CD14-positive monocyte (primary cell): ENCODE measurements around the gene PTPRE. TPM values are rescaled to one million over a fixed set of nuclear protein-coding genes. Genes with fewer than 3 reads are reported as not detected.
A peak's percentile ranks its signal among the peaks of the same experiment; 100 is the strongest.

Source experiments
- DNase-seq, 3 donors: peaks; one replicate each; pipeline ENCODE4 v3.0.0-alpha.2; 2011 to 2022
- H2AFZ ChIP-seq: 2 replicates; pipeline ENCODE4 v1.6.0; 2012; ENCODE audit warnings: mild to moderate bottlenecking, low read depth, low read length, inconsistent platforms; ENCODE audit not compliant: insufficient read depth, poor library complexity, severe bottlenecking
- H3K27ac ChIP-seq, 2 donors: 1 replicate in 1 of 2; 2 replicates in 1 of 2; pipeline ENCODE4 v1.5.1; 2012 to 2013; ENCODE audit warnings: low read length in 2 of 2, control low read depth in 1 of 2, inconsistent platforms in 1 of 2, low read depth in 1 of 2, mild to moderate bottlenecking in 1 of 2
- H3K27me3 ChIP-seq, 2 donors: one replicate each; pipeline versions ENCODE4 v1.6.0 to v1.6.1; 2011 to 2013; ENCODE audit warnings: low read length in 2 of 2; ENCODE audit not compliant: control insufficient read depth in 2 of 2, insufficient read depth in 2 of 2
- H3K36me3 ChIP-seq, 2 donors: replicated peaks in 1 of 2; 1 replicate in 1 of 2; 2 replicates in 1 of 2; pipeline versions ENCODE4 v1.5.1 to v1.6.1; 2012 to 2013; ENCODE audit warnings: low read length in 2 of 2, control low read depth in 1 of 2, inconsistent platforms in 1 of 2, mild to moderate bottlenecking in 1 of 2; ENCODE audit not compliant: insufficient read depth in 2 of 2, control insufficient read depth in 1 of 2
- H3K4me1 ChIP-seq, 2 donors: 1 replicate in 1 of 2; 2 replicates in 1 of 2; pipeline versions ENCODE4 v1.5.1 to v1.6.1; 2012 to 2013; ENCODE audit warnings: low read length in 2 of 2, control low read depth in 1 of 2, inconsistent platforms in 1 of 2, mild to moderate bottlenecking in 1 of 2, moderate library complexity in 1 of 2; ENCODE audit not compliant: insufficient read depth in 2 of 2, control insufficient read depth in 1 of 2
- H3K4me2 ChIP-seq: replicated peaks from 2 replicates; pipeline ENCODE3; 2012; ENCODE audit warnings: low read length, moderate library complexity, mild to moderate bottlenecking; ENCODE audit not compliant: poor library complexity, severe bottlenecking; ENCODE audit errors: extremely low read depth
- H3K4me3 ChIP-seq, 3 experiments: fragments of 200-600 bp in 1 of 3; sonication (generic) in 1 of 3; replicated peaks in 1 of 3; 1 replicate in 2 of 3; 2 replicates in 1 of 3; pipeline ENCODE4 v1.5.1; 2011 to 2013; ENCODE audit warnings: low read length in 3 of 3, mild to moderate bottlenecking in 3 of 3, control low read depth in 2 of 3, low read depth in 2 of 3, inconsistent platforms in 1 of 3, moderate library complexity in 1 of 3
- H3K79me2 ChIP-seq: 2 replicates; pipeline ENCODE4 v1.6.0; 2012; ENCODE audit warnings: mild to moderate bottlenecking, control low read depth, inconsistent platforms, low read length, moderate library complexity; ENCODE audit not compliant: insufficient read depth
- H3K9ac ChIP-seq: 2 replicates; pipeline ENCODE4 v1.6.0; 2017; ENCODE audit warnings: low read length, mild to moderate bottlenecking; ENCODE audit not compliant: insufficient read depth, poor library complexity, severe bottlenecking
- H3K9me3 ChIP-seq, 2 donors: replicated peaks in 1 of 2; 1 replicate in 1 of 2; 2 replicates in 1 of 2; pipeline versions ENCODE4 v1.5.1 to v1.6.1; 2012 to 2013; ENCODE audit warnings: low read length in 2 of 2, control low read depth in 1 of 2; ENCODE audit not compliant: control insufficient read depth in 1 of 2, insufficient read depth in 1 of 2
- H4K20me1 ChIP-seq: 2 replicates; pipeline ENCODE4 v1.6.0; 2012; ENCODE audit warnings: mild to moderate bottlenecking, low read length, control low read depth, moderate library complexity; ENCODE audit not compliant: insufficient read depth
- H3K27ac Mint-ChIP-seq, 7 donors: one replicate each; pipeline ENCODE4 v1.8.0; 2020; ENCODE audit warnings: mild to moderate bottlenecking in 7 of 7, mixed read lengths in 7 of 7, moderate library complexity in 6 of 7, inconsistent platforms in 2 of 7
- H3K27me3 Mint-ChIP-seq, 3 donors: one replicate each; pipeline ENCODE4 v1.8.0; 2021 to 2022; ENCODE audit warnings: low read depth in 3 of 3, mild to moderate bottlenecking in 3 of 3, mixed read lengths in 3 of 3, moderate library complexity in 3 of 3, inconsistent platforms in 1 of 3
- H3K36me3 Mint-ChIP-seq, 2 donors: one replicate each; pipeline ENCODE4 v1.8.0; 2020; ENCODE audit warnings: mixed read lengths in 2 of 2, inconsistent platforms in 1 of 2, mild to moderate bottlenecking in 1 of 2
- H3K4me1 Mint-ChIP-seq: one replicate; pipeline ENCODE4 v1.8.0; 2020; ENCODE audit warnings: mild to moderate bottlenecking, mixed read lengths
- H3K4me3 Mint-ChIP-seq, 2 donors: one replicate each; pipeline ENCODE4 v1.8.0; 2020; ENCODE audit warnings: mild to moderate bottlenecking in 2 of 2, mixed read lengths in 2 of 2, moderate library complexity in 1 of 2
- H3K9me3 Mint-ChIP-seq, 7 donors: one replicate each; pipeline ENCODE4 v1.8.0; 2020 to 2022; ENCODE audit warnings: mixed read lengths in 7 of 7, mild to moderate bottlenecking in 6 of 7, moderate library complexity in 6 of 7, inconsistent platforms in 2 of 7
- WGBS: methylation state at CpG from one replicate; pipeline ENCODE4 v1.1.5; 2013; ENCODE audit warnings: missing lambda C conversion rate; ENCODE audit not compliant: insufficient coverage; 5-methylcytosine and 5-hydroxymethylcytosine counted together
- intact Hi-C, 2 donors: fragments of 100-400 bp; cut with micrococcal nuclease; formaldehyde crosslinking; loops; one replicate each; pipeline versions ENCODE4 v1.15.0 to v1.15.1; 2023
- polyA plus RNA-seq, 3 donors: library from polyadenylated mRNA; depleted of rRNA in 1 of 3; unstranded in 2 of 3; stranded (reverse) in 1 of 3; fragments of 300-500 nt in 2 of 3; fragments of >200 nt in 1 of 3; fragmentation: Illumina TruSeq in 2 of 3; gene quantifications; 1 replicate in 2 of 3; 2 replicates in 1 of 3; pipeline ENCODE4 v1.2.3, GENCODE V29; 2012 to 2021
- TF ChIP-seq, protein P1 (sequence below): fragments of 200-600 bp; IDR thresholded peaks from one replicate; pipeline ENCODE4 v1.8.0; 2022; ENCODE audit warnings: antibody characterized with exemption, mild to moderate bottlenecking

PTPRE gene
- polyA plus RNA-seq, 3 donors: 95.2 to 271 (median 125) TPM

DNA sequence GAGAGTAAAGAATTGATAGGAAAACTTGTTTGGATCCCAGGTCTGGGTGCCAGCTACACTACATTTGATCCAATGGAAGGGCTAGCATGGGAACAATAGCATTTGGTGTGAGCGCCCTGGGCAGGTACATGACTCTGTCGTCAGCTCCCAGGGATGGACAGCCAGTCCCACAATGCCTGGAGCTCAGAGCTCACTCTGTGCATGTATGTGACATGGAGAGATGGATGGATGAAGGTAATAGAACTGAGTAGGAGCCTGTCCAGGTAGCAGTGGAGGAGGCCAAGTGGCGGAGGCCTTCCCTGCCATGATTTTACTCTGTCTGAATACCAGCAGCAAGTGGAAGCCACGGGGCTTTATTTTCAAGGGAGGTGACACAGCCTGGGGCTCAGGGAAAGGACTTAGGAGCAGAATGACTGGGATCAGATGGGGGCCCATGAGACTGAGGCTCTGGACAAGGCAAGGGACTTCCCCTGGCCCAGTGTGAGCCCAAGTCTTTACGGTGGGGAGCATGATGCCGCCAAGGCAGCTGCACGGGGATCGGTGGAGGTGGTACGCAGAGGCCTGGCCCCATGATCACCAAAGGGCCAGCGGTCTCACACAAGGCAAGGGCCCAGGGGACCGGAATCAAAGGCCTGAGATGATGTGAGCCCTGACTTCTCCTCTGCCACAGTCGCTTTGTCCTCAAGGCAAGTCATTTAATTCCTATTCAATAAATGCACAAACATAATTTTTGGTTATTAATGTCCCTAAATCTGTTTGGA is 5.9 kb downstream of the PTPRE start:
- H3K4me3 Mint-ChIP-seq: no peak overlapping the region
- Histone ChIP-seq H3K9ac (no peak overlapping the region), H2AFZ (no peak overlapping the region), H3K27ac (no peak overlapping the region), H3K4me1 (peaks cover 33 to 34% of the 10 kb centered on the region in 2 donors), H3K9me3 (peaks cover 13% of the 10 kb centered on the region in 2 donors), H3K36me3 (peaks cover 0 to 49% of the 10 kb centered on the region in 2 donors), H3K27me3 (no peaks in the 10 kb centered on the region), H3K4me2 (no peak overlapping the region), H3K79me2 (peaks cover 100% of the 10 kb centered on the region), H3K4me3 (no peak overlapping the region), H4K20me1 (peaks cover 67% of the 10 kb centered on the region)
- H3K9me3 Mint-ChIP-seq: peaks cover 6 to 14% (median 11%) of the 10 kb centered on the region in 7 donors
- intact Hi-C loops: no loop called here
- 97% methylated on average over 10 of the region's 12 CpGs for WGBS
- H3K27me3 Mint-ChIP-seq: peaks cover 0 to 6% (median 4%) of the 10 kb centered on the region in 3 donors
- H3K36me3 Mint-ChIP-seq: peaks cover 49 to 50% of the 10 kb centered on the region in 2 donors
- peaks cover 56% of the 10 kb centered on the region for H3K4me1 Mint-ChIP-seq
- DNase-seq: no peak
- TF ChIP-seq, protein P1, sequence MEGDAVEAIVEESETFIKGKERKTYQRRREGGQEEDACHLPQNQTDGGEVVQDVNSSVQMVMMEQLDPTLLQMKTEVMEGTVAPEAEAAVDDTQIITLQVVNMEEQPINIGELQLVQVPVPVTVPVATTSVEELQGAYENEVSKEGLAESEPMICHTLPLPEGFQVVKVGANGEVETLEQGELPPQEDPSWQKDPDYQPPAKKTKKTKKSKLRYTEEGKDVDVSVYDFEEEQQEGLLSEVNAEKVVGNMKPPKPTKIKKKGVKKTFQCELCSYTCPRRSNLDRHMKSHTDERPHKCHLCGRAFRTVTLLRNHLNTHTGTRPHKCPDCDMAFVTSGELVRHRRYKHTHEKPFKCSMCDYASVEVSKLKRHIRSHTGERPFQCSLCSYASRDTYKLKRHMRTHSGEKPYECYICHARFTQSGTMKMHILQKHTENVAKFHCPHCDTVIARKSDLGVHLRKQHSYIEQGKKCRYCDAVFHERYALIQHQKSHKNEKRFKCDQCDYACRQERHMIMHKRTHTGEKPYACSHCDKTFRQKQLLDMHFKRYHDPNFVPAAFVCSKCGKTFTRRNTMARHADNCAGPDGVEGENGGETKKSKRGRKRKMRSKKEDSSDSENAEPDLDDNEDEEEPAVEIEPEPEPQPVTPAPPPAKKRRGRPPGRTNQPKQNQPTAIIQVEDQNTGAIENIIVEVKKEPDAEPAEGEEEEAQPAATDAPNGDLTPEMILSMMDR: no peak
- H3K27ac Mint-ChIP-seq: peak overlapping the region in 1 of 7 donors; percentile 54

GRCh38 chr10:127913368-127913759 is 6.5 kb downstream of the PTPRE start:
- Histone ChIP-seq H3K79me2 (peaks cover 97% of the 10 kb centered on the region), H3K27me3 (no peaks in the 10 kb centered on the region), H3K4me3 (no peak overlapping the region), H3K9ac (no peak overlapping the region), H2AFZ (no peak overlapping the region), H3K9me3 (peaks cover 13% of the 10 kb centered on the region in 2 donors), H3K27ac (no peak overlapping the region), H3K4me2 (no peak overlapping the region), H4K20me1 (peaks cover 64% of the 10 kb centered on the region), H3K36me3 (peaks cover 0 to 49% of the 10 kb centered on the region in 2 donors), H3K4me1 (peaks cover 33 to 34% of the 10 kb centered on the region in 2 donors)
- DNase-seq: no peak
- no peak overlapping the region for H3K4me3 Mint-ChIP-seq
- WGBS: 100% methylated on average over 7 of the region's 8 CpGs
- H3K4me1 Mint-ChIP-seq: peaks cover 56% of the 10 kb centered on the region
- intact Hi-C loops: no loop called here
- TF ChIP-seq, protein P1: no peak
- H3K9me3 Mint-ChIP-seq: peaks cover 6 to 14% (median 11%) of the 10 kb centered on the region in 7 donors
- peaks cover 0 to 6% (median 4%) of the 10 kb centered on the region in 3 donors for H3K27me3 Mint-ChIP-seq
- peak overlapping the region in 1 of 7 donors; percentile 18 for H3K27ac Mint-ChIP-seq
- H3K36me3 Mint-ChIP-seq: peaks cover 49 to 50% of the 10 kb centered on the region in 2 donors
